Measurements from ENCODE around the gene KRTAP9-2.
"Not testable (repeated sequence)": the region's sequence is repeated elsewhere in the genome, so short reads cannot be mapped to it uniquely, and the experiment has no call there.

The KRTAP9-2 gene, protein sequence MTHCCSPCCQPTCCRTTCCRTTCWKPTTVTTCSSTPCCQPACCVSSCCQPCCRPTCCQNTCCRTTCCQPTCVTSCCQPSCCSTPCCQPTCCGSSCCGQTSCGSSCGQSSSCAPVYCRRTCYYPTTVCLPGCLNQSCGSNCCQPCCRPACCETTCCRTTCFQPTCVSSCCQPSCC

DNA sequence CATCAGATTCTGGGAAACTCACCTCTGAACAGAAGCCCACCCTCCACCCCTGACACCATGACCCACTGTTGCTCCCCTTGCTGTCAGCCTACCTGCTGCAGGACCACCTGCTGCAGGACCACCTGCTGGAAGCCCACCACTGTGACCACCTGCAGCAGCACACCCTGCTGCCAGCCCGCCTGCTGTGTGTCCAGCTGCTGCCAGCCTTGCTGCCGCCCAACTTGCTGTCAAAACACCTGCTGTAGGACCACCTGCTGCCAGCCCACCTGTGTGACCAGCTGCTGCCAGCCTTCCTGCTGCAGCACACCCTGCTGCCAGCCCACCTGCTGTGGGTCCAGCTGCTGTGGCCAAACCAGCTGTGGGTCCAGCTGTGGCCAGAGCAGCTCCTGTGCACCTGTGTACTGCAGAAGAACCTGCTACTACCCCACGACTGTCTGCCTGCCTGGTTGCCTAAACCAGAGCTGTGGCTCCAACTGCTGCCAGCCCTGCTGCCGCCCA is at the start of gene KRTAP9-2:
KRTAP9-2 (plus strand) TSS at position 51 of the 498 bp plus-strand sequence; CDS start at position 58, 7 bp downstream.
- not testable (repeated sequence) for H3K36me3 ChIP-seq (ENCODE audit: control insufficient read depth, low read depth, low read length); H3K27me3 ChIP-seq (ENCODE audit: control insufficient read depth, insufficient read depth, low read length); H3K4me1 ChIP-seq (ENCODE audit: control insufficient read depth, low read depth, low read length); H3K27ac ChIP-seq (ENCODE audit: low read length); H3K4me3 ChIP-seq (ENCODE audit: low read length); H3K9me3 ChIP-seq (ENCODE audit: control insufficient read depth, low read depth, low read length); H3K9ac ChIP-seq (ENCODE audit: low read length)

GRCh38 chr17:41176744-41177387 is 49.6 kb upstream of the KRTAP9-2 start:
- Histone ChIP-seq H3K4me1 (ENCODE audit: control insufficient read depth, low read depth, low read length) (no peaks in the 10 kb centered on the region), H3K9me3 (ENCODE audit: control insufficient read depth, low read depth, low read length) (no peaks in the 10 kb centered on the region), H3K36me3 (ENCODE audit: control insufficient read depth, low read depth, low read length) (no peaks in the 10 kb centered on the region), H3K27me3 (ENCODE audit: control insufficient read depth, insufficient read depth, low read length) (no peaks in the 10 kb centered on the region), H3K9ac (ENCODE audit: low read length) (no peak overlapping the region), H3K4me3 (ENCODE audit: low read length) (no peak overlapping the region), H3K27ac (ENCODE audit: low read length) (no peak overlapping the region)

- Histone ChIP-seq H3K4me3 (ENCODE audit: low read length) (no peak within 1 kb of the TSS), H3K9me3 (ENCODE audit: control insufficient read depth, low read depth, low read length) (no peaks in the 10 kb centered on the region), H3K27ac (ENCODE audit: low read length) (no peak within 1 kb of the TSS), H3K4me1 (ENCODE audit: control insufficient read depth, low read depth, low read length) (no peaks in the 10 kb centered on the region), H3K27me3 (ENCODE audit: control insufficient read depth, insufficient read depth, low read length) (no peaks in the 10 kb centered on the region), H3K36me3 (ENCODE audit: control insufficient read depth, low read depth, low read length) (no peaks in the 10 kb centered on the region), H3K9ac (ENCODE audit: low read length) (no peak within 1 kb of the TSS)
These were observed 48.6 kb upstream of the KRTAP9-2 start, which contains the start of gene KRTAP4-2 for GRCh38 chr17:41177727-41178271. Gene KRTAP4-2 (minus strand): TSS chr17:41178221. CDS start chr17:41178164, 57 bp downstream.

- no peak overlapping the region for H3K9ac ChIP-seq (ENCODE audit: low read length)
- no peaks in the 10 kb centered on the region for H3K27me3 ChIP-seq (ENCODE audit: control insufficient read depth, insufficient read depth, low read length)
- no peaks in the 10 kb centered on the region for H3K9me3 ChIP-seq (ENCODE audit: control insufficient read depth, low read depth, low read length)
- H3K4me3 ChIP-seq (ENCODE audit: low read length): no peak overlapping the region
- no peak overlapping the region for H3K27ac ChIP-seq (ENCODE audit: low read length)
- no peaks in the 10 kb centered on the region for H3K36me3 ChIP-seq (ENCODE audit: control insufficient read depth, low read depth, low read length)
- no peaks in the 10 kb centered on the region for H3K4me1 ChIP-seq (ENCODE audit: control insufficient read depth, low read depth, low read length)
These were observed 48.1 kb upstream of the KRTAP9-2 start for GRCh38 chr17:41178341-41178740.

GRCh38 chr17:41178843-41179616 is 47.4 kb upstream of the KRTAP9-2 start:
- H3K4me3 ChIP-seq (ENCODE audit: low read length): no peak overlapping the region
- H3K27me3 ChIP-seq (ENCODE audit: control insufficient read depth, insufficient read depth, low read length): no peaks in the 10 kb centered on the region
- no peaks in the 10 kb centered on the region for H3K36me3 ChIP-seq (ENCODE audit: control insufficient read depth, low read depth, low read length)
- no peaks in the 10 kb centered on the region for H3K9me3 ChIP-seq (ENCODE audit: control insufficient read depth, low read depth, low read length)
- no peak overlapping the region for H3K27ac ChIP-seq (ENCODE audit: low read length)
- H3K4me1 ChIP-seq (ENCODE audit: control insufficient read depth, low read depth, low read length): no peaks in the 10 kb centered on the region
- no peak overlapping the region for H3K9ac ChIP-seq (ENCODE audit: low read length)

- Histone ChIP-seq H3K4me3 (ENCODE audit: low read length) (no peak within 1 kb of the TSS), H3K4me1 (ENCODE audit: control insufficient read depth, low read depth, low read length) (no peaks in the 10 kb centered on the region), H3K9ac (ENCODE audit: low read length) (no peak within 1 kb of the TSS), H3K9me3 (ENCODE audit: control insufficient read depth, low read depth, low read length) (no peaks in the 10 kb centered on the region), H3K36me3 (ENCODE audit: control insufficient read depth, low read depth, low read length) (no peaks in the 10 kb centered on the region), H3K27me3 (ENCODE audit: control insufficient read depth, insufficient read depth, low read length) (no peaks in the 10 kb centered on the region), H3K27ac (ENCODE audit: low read length) (no peak within 1 kb of the TSS)
These were observed 41.9 kb upstream of the KRTAP9-2 start, which contains the start of gene KRTAP4-1 for GRCh38 chr17:41184480-41184961. Gene KRTAP4-1 (minus strand): TSS chr17:41184911. CDS start chr17:41184854, 57 bp downstream.

- no peaks in the 10 kb centered on the region for H3K9me3 ChIP-seq (ENCODE audit: control insufficient read depth, low read depth, low read length)
- no peaks in the 10 kb centered on the region for H3K4me1 ChIP-seq (ENCODE audit: control insufficient read depth, low read depth, low read length)
- H3K4me3 ChIP-seq (ENCODE audit: low read length): no peak overlapping the region
- no peaks in the 10 kb centered on the region for H3K27me3 ChIP-seq (ENCODE audit: control insufficient read depth, insufficient read depth, low read length)
- no peak overlapping the region for H3K9ac ChIP-seq (ENCODE audit: low read length)
- no peaks in the 10 kb centered on the region for H3K36me3 ChIP-seq (ENCODE audit: control insufficient read depth, low read depth, low read length)
- H3K27ac ChIP-seq (ENCODE audit: low read length): no peak overlapping the region
These were observed 41.4 kb upstream of the KRTAP9-2 start for GRCh38 chr17:41185001-41185400.

- H3K27ac ChIP-seq (ENCODE audit: low read length): no peak overlapping the region
- no peaks in the 10 kb centered on the region for H3K4me1 ChIP-seq (ENCODE audit: control insufficient read depth, low read depth, low read length)
- no peaks in the 10 kb centered on the region for H3K36me3 ChIP-seq (ENCODE audit: control insufficient read depth, low read depth, low read length)
- H3K4me3 ChIP-seq (ENCODE audit: low read length): no peak overlapping the region
- no peak overlapping the region for H3K9ac ChIP-seq (ENCODE audit: low read length)
- H3K9me3 ChIP-seq (ENCODE audit: control insufficient read depth, low read depth, low read length): no peaks in the 10 kb centered on the region
- no peaks in the 10 kb centered on the region for H3K27me3 ChIP-seq (ENCODE audit: control insufficient read depth, insufficient read depth, low read length)
These were observed 39.6 kb upstream of the KRTAP9-2 start for GRCh38 chr17:41186872-41187271.

GRCh38 chr17:41189837-41190318 is 36.6 kb upstream of the KRTAP9-2 start, which contains the start of gene KRTAP9-1:
Gene KRTAP9-1 (plus strand): TSS chr17:41189887. CDS start chr17:41189887, 0 bp downstream.
- not testable (repeated sequence) for H3K9ac ChIP-seq (ENCODE audit: low read length); H3K36me3 ChIP-seq (ENCODE audit: control insufficient read depth, low read depth, low read length); H3K27me3 ChIP-seq (ENCODE audit: control insufficient read depth, insufficient read depth, low read length); H3K4me1 ChIP-seq (ENCODE audit: control insufficient read depth, low read depth, low read length); H3K4me3 ChIP-seq (ENCODE audit: low read length); H3K9me3 ChIP-seq (ENCODE audit: control insufficient read depth, low read depth, low read length); H3K27ac ChIP-seq (ENCODE audit: low read length)

DNA sequence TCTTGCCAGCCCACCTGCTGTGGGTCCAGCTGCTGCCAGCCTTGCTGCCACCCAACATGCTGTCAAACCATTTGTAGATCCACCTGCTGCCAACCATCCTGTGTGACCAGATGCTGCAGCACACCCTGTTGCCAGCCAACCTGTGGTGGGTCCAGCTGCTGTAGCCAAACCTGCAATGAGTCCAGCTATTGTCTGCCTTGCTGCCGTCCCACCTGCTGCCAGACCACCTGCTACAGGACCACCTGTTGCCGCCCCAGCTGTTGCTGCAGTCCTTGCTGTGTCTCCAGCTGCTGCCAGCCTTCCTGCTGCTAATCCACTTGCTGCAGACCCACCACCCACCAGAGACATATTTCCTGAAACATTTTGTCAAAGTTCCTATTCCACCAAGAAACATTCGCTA is 36.1 kb upstream of the KRTAP9-2 start:
- Histone ChIP-seq H3K4me3 (ENCODE audit: low read length) (no peak overlapping the region), H3K4me1 (ENCODE audit: control insufficient read depth, low read depth, low read length) (no peaks in the 10 kb centered on the region), H3K36me3 (ENCODE audit: control insufficient read depth, low read depth, low read length) (no peaks in the 10 kb centered on the region), H3K27me3 (ENCODE audit: control insufficient read depth, insufficient read depth, low read length) (no peaks in the 10 kb centered on the region), H3K27ac (ENCODE audit: low read length) (no peak overlapping the region), H3K9ac (ENCODE audit: low read length) (no peak overlapping the region), H3K9me3 (ENCODE audit: control insufficient read depth, low read depth, low read length) (no peaks in the 10 kb centered on the region)

DNA sequence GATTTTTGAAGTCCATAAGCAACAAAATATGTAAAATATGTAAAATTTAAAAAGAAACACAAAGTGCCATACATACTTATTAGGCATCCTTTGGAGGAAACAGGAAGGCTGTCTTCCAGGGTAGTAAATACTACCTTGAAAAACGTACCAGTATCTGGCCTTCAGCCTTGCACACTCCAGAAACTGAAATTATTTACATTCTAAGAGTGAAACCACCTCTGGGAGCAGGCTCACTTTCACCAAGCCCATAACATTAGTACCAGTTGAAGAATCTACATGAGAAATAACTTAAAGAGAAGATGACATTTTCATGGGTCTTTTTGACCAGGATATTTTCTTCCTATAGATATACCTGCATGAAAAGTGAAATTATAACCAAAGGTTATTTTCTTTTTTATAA is 30.4 kb upstream of the KRTAP9-2 start:
- H3K4me3 ChIP-seq (ENCODE audit: low read length): no peak overlapping the region
- H3K9ac ChIP-seq (ENCODE audit: low read length): no peak overlapping the region
- H3K27me3 ChIP-seq (ENCODE audit: control insufficient read depth, insufficient read depth, low read length): no peaks in the 10 kb centered on the region
- H3K4me1 ChIP-seq (ENCODE audit: control insufficient read depth, low read depth, low read length): no peaks in the 10 kb centered on the region
- no peak overlapping the region for H3K27ac ChIP-seq (ENCODE audit: low read length)
- no peaks in the 10 kb centered on the region for H3K36me3 ChIP-seq (ENCODE audit: control insufficient read depth, low read depth, low read length)
- no peaks in the 10 kb centered on the region for H3K9me3 ChIP-seq (ENCODE audit: control insufficient read depth, low read depth, low read length)
